ENCODE results near the gene ERVFRD-1.
"Not testable (repeated sequence)": the region's sequence is repeated elsewhere in the genome, so short reads cannot be mapped to it uniquely, and the experiment has no call there.

The ERVFRD-1 gene

DNA sequence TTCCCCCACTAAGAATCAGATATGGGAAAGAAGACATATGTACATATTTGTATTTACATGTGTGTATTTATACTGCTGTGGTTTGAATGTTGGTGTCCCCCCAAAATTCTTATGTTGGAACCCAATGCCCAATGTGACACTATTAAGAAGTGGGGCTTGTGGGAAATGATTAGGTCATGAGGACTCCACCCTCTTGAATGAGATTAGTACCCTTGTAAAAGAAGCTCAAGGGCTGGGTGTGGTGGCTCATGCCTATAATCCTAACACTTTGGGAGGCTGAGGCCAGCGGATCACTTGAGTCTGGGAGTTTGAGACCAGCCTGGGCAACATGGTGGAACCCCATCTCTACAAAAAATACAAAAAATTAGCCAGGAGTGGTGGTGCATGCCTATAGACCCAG lies 21.8 kb downstream of the ERVFRD-1 start:
- no peak overlapping the region for H3K4me3 ChIP-seq (replicated peaks; ENCODE audit: insufficient read depth, low read length)
- no peak for DNase-seq (ENCODE audit: low read depth in 1 of 2, low spot score in 1 of 2)
- no peak overlapping the region for H3K27ac ChIP-seq (replicated peaks)
- H3K27me3 ChIP-seq (ENCODE audit: insufficient read depth, poor library complexity, severe bottlenecking) = no peaks in the 10 kb centered on the region
- TF ChIP-seq, protein P1, sequence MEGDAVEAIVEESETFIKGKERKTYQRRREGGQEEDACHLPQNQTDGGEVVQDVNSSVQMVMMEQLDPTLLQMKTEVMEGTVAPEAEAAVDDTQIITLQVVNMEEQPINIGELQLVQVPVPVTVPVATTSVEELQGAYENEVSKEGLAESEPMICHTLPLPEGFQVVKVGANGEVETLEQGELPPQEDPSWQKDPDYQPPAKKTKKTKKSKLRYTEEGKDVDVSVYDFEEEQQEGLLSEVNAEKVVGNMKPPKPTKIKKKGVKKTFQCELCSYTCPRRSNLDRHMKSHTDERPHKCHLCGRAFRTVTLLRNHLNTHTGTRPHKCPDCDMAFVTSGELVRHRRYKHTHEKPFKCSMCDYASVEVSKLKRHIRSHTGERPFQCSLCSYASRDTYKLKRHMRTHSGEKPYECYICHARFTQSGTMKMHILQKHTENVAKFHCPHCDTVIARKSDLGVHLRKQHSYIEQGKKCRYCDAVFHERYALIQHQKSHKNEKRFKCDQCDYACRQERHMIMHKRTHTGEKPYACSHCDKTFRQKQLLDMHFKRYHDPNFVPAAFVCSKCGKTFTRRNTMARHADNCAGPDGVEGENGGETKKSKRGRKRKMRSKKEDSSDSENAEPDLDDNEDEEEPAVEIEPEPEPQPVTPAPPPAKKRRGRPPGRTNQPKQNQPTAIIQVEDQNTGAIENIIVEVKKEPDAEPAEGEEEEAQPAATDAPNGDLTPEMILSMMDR (IDR thresholded peaks at IDR 0.05; ENCODE audit: insufficient read depth, low read length) = no peak
- no peak for TF ChIP-seq SPI1 (IDR thresholded peaks at IDR 0.05; ENCODE audit: borderline replicate concordance, low read depth)
- no peak for TF ChIP-seq GABPA (IDR thresholded peaks at IDR 0.05; ENCODE audit: low read depth)
- no peak for TF ChIP-seq POLR2AphosphoS5 (IDR thresholded peaks at IDR 0.05; ENCODE audit: low read depth)
- TF ChIP-seq, protein P2, sequence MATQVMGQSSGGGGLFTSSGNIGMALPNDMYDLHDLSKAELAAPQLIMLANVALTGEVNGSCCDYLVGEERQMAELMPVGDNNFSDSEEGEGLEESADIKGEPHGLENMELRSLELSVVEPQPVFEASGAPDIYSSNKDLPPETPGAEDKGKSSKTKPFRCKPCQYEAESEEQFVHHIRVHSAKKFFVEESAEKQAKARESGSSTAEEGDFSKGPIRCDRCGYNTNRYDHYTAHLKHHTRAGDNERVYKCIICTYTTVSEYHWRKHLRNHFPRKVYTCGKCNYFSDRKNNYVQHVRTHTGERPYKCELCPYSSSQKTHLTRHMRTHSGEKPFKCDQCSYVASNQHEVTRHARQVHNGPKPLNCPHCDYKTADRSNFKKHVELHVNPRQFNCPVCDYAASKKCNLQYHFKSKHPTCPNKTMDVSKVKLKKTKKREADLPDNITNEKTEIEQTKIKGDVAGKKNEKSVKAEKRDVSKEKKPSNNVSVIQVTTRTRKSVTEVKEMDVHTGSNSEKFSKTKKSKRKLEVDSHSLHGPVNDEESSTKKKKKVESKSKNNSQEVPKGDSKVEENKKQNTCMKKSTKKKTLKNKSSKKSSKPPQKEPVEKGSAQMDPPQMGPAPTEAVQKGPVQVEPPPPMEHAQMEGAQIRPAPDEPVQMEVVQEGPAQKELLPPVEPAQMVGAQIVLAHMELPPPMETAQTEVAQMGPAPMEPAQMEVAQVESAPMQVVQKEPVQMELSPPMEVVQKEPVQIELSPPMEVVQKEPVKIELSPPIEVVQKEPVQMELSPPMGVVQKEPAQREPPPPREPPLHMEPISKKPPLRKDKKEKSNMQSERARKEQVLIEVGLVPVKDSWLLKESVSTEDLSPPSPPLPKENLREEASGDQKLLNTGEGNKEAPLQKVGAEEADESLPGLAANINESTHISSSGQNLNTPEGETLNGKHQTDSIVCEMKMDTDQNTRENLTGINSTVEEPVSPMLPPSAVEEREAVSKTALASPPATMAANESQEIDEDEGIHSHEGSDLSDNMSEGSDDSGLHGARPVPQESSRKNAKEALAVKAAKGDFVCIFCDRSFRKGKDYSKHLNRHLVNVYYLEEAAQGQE (IDR thresholded peaks at IDR 0.05; ENCODE audit: insufficient replicate concordance, low read depth) = no peak

DNA sequence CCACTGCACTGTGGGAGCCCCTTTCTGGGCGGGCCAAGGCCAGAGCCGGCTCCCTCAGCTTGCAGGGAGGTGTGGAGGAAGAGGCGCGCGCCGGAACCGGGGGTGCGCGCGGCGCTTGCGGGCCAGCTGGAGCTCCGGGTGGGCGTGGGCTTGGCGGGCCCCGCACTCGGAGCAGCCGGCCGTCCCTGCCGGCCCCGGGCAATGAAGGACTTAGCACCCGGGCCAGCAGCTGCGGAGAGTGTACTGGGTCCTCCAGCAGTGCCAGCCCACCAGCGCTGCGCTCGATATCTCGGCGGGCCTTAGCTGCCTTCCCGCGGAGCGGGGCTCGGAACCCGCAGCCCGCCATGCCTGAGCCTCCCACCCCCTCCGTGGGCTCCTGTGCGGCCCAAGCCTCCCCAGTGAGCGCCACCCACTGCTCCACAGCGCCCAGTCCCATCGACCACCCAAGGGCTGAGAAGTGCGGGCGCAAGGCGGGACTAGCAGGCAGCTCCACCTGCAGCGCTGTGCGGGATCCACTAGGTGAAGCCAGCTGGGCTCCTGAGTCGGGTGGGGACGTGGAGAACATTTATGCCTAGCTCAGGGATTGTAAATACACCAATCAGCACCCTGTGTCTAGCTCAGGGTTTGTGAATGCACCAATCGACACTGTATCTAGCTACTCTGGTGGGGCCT lies 24.2 kb downstream of the ERVFRD-1 start:
- not testable (repeated sequence) for H3K27me3 ChIP-seq (ENCODE audit: insufficient read depth, poor library complexity, severe bottlenecking); DNase-seq (ENCODE audit: low read depth in 1 of 2, low spot score in 1 of 2); H3K4me3 ChIP-seq (replicated peaks; ENCODE audit: insufficient read depth, low read length); H3K27ac ChIP-seq (replicated peaks)

DNA sequence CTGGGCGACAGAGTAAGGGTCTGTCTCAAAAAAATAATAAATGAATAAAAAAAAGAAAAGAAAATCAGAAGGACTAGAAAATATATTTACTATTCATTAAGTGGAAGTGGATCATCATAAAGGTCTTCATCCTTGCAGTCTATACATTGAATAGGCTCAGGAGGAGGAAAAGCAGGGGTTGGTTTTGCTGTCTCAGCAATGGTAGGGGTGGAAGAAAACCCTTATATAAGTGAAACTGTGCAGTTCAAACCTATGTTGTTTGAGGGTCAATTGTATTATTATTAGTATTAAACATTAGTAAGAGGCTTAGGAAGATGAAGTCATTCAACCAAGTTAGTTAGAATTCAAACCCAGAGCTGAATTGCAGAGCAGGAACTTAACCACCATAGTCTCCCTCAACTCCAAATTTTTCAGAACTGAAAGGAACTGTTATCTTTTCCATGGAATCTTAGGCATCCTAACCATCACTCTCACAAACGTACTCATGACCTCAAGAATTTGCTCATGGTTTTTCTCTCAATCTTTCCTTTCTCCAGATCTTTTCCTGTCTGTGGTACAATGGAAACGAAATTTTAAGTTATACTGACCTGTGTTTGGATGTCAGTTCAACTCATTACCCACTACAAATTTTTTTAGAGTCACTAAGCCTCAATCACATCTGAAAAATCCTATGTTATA lies 25.6 kb downstream of the ERVFRD-1 start:
- no peaks in the 10 kb centered on the region for H3K27me3 ChIP-seq (ENCODE audit: insufficient read depth, poor library complexity, severe bottlenecking)
- no peak overlapping the region for H3K27ac ChIP-seq (replicated peaks)
- no peak for DNase-seq (ENCODE audit: low read depth in 1 of 2, low spot score in 1 of 2)
- H3K4me3 ChIP-seq (replicated peaks; ENCODE audit: insufficient read depth, low read length) = no peak overlapping the region
- TF ChIP-seq, protein P2 (IDR thresholded peaks at IDR 0.05; ENCODE audit: insufficient replicate concordance, low read depth) = no peak
- TF ChIP-seq POLR2AphosphoS5 (IDR thresholded peaks at IDR 0.05; ENCODE audit: low read depth) (no peak), GABPA (IDR thresholded peaks at IDR 0.05; ENCODE audit: low read depth) (no peak), SPI1 (IDR thresholded peaks at IDR 0.05; ENCODE audit: borderline replicate concordance, low read depth) (no peak)
- TF ChIP-seq, protein P1 (IDR thresholded peaks at IDR 0.05; ENCODE audit: insufficient read depth, low read length) = no peak

DNA sequence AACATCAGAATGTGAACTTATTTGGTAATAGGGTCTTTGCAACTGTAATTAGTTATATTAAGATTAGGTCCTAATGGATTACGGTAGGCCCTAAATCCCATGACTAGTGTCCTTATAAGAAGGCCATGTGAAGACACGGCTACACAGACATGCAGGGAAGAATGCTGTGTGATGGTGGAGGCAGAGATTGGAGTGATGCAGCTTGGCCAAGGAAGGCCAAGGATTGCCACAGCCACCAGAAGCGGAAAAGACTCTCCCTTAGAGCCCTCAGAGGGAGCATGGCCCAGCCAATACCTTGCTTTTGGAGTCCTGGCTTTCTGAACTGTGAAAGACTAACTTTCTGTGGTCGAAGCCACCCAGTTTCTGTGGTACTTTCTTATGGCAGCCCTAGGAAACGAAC lies 27.6 kb downstream of the ERVFRD-1 start:
- no peak for DNase-seq (ENCODE audit: low read depth in 1 of 2, low spot score in 1 of 2)
- no peak overlapping the region for H3K27ac ChIP-seq (replicated peaks)
- no peaks in the 10 kb centered on the region for H3K27me3 ChIP-seq (ENCODE audit: insufficient read depth, poor library complexity, severe bottlenecking)
- no peak overlapping the region for H3K4me3 ChIP-seq (replicated peaks; ENCODE audit: insufficient read depth, low read length)
- TF ChIP-seq POLR2AphosphoS5 (IDR thresholded peaks at IDR 0.05; ENCODE audit: low read depth) (no peak), SPI1 (IDR thresholded peaks at IDR 0.05; ENCODE audit: borderline replicate concordance, low read depth) (no peak), GABPA (IDR thresholded peaks at IDR 0.05; ENCODE audit: low read depth) (no peak)
- TF ChIP-seq, protein P2 (IDR thresholded peaks at IDR 0.05; ENCODE audit: insufficient replicate concordance, low read depth) = no peak
- TF ChIP-seq, protein P1 (IDR thresholded peaks at IDR 0.05; ENCODE audit: insufficient read depth, low read length) = no peak
